H9 (cell line): ENCODE results near the gene HNRNPA3. TPM values are rescaled to one million over a fixed set of nuclear protein-coding genes. Genes with fewer than 3 reads are reported as not detected.

Experiments
- DNase-seq: peaks from one replicate; pipeline ENCODE4 v3.0.0-alpha.2; 2017
- H2AFZ ChIP-seq: one replicate; pipeline ENCODE4 v1.6.1; 2013; ENCODE audit warnings: mild to moderate bottlenecking, low read length, control low read depth, moderate library complexity
- H2AK5ac ChIP-seq: 2 replicates; pipeline ENCODE4 v1.6.1; 2013; ENCODE audit warnings: low read length, control low read depth, mixed read lengths; ENCODE audit not compliant: insufficient read length
- H2BK120ac ChIP-seq: one replicate; pipeline ENCODE4 v1.6.1; 2013; ENCODE audit warnings: low read depth, mild to moderate bottlenecking, low read length, control low read depth, inconsistent platforms; ENCODE audit not compliant: poor library complexity, severe bottlenecking
- H2BK12ac ChIP-seq: 2 replicates; pipeline ENCODE4 v1.6.1; 2013; ENCODE audit warnings: low read length, control low read depth, mixed read lengths, low read depth; ENCODE audit not compliant: insufficient read length
- H2BK15ac ChIP-seq: 2 replicates; pipeline ENCODE4 v1.6.1; 2013; ENCODE audit warnings: low read depth, low read length, control low read depth
- H2BK20ac ChIP-seq: one replicate; pipeline ENCODE4 v1.6.1; 2013; ENCODE audit warnings: low read depth, mild to moderate bottlenecking, low read length, control low read depth, inconsistent platforms; ENCODE audit not compliant: poor library complexity, severe bottlenecking
- H2BK5ac ChIP-seq: 2 replicates; pipeline ENCODE4 v1.6.1; 2013; ENCODE audit warnings: low read length, control low read depth, mixed read lengths; ENCODE audit not compliant: insufficient read length
- H3K14ac ChIP-seq: 2 replicates; pipeline ENCODE4 v1.6.1; 2013; ENCODE audit warnings: low read length, control low read depth; ENCODE audit not compliant: insufficient read depth
- H3K18ac ChIP-seq: 2 replicates; pipeline ENCODE4 v1.6.1; 2013; ENCODE audit warnings: low read depth, mild to moderate bottlenecking, mixed read lengths, low read length, control low read depth; ENCODE audit not compliant: insufficient read length
- H3K23ac ChIP-seq: 2 replicates; pipeline ENCODE4 v1.6.1; 2013; ENCODE audit warnings: low read length, control low read depth, mixed read lengths, low read depth; ENCODE audit not compliant: insufficient read length
- H3K23me2 ChIP-seq: 2 replicates; pipeline ENCODE4 v1.6.1; 2013; ENCODE audit warnings: low read depth, mild to moderate bottlenecking, mixed read lengths, low read length, control low read depth; ENCODE audit not compliant: insufficient read length, poor library complexity, severe bottlenecking
- H3K27ac ChIP-seq: 2 replicates; pipeline ENCODE4 v1.5.1; 2013; ENCODE audit warnings: low read length, control low read depth, mixed read lengths, low read depth; ENCODE audit not compliant: insufficient read length
- H3K27me3 ChIP-seq: 2 replicates; pipeline ENCODE4 v1.6.1; 2013; ENCODE audit warnings: low read length, control low read depth, inconsistent platforms; ENCODE audit not compliant: insufficient read depth
- H3K4ac ChIP-seq: 2 replicates; pipeline ENCODE4 v1.6.1; 2013; ENCODE audit warnings: low read depth, mild to moderate bottlenecking, control low read depth, inconsistent platforms, low read length, moderate library complexity
- H3K4me1 ChIP-seq: 2 replicates; pipeline ENCODE4 v1.6.1; 2013; ENCODE audit warnings: low read length, control low read depth, inconsistent platforms; ENCODE audit not compliant: insufficient read depth
- H3K4me2 ChIP-seq: 2 replicates; pipeline ENCODE4 v1.6.1; 2013; ENCODE audit warnings: low read length, control low read depth, mixed read lengths; ENCODE audit not compliant: insufficient read length, insufficient read depth
- H3K56ac ChIP-seq: 2 replicates; pipeline ENCODE4 v1.6.1; 2013; ENCODE audit warnings: low read depth, mild to moderate bottlenecking, mixed read lengths, low read length, control low read depth; ENCODE audit not compliant: insufficient read length
- H3K79me1 ChIP-seq: 2 replicates; pipeline ENCODE4 v1.6.1; 2013; ENCODE audit warnings: low read depth, mild to moderate bottlenecking, moderate library complexity, low read length, control low read depth, inconsistent platforms; ENCODE audit not compliant: insufficient read depth, poor library complexity, severe bottlenecking
- H3K79me2 ChIP-seq: 2 replicates; pipeline ENCODE4 v1.6.1; 2013; ENCODE audit warnings: low read length, control low read depth, inconsistent platforms; ENCODE audit not compliant: insufficient read depth
- H3K9ac ChIP-seq: 2 replicates; pipeline ENCODE4 v1.6.1; 2013; ENCODE audit warnings: low read length, control low read depth, mixed read lengths; ENCODE audit not compliant: insufficient read length; ENCODE audit errors: extremely low read depth
- H3K9me3 ChIP-seq: one replicate; pipeline ENCODE4 v1.6.1; 2013; ENCODE audit warnings: low read depth, low read length, inconsistent platforms; ENCODE audit not compliant: control insufficient read depth
- H3T11ph ChIP-seq: one replicate; pipeline ENCODE4 v1.6.1; 2013; ENCODE audit warnings: mild to moderate bottlenecking, low read length, control low read depth, inconsistent platforms
- H4K20me1 ChIP-seq: one replicate; pipeline ENCODE4 v1.6.1; 2013; ENCODE audit not compliant: control insufficient read depth, insufficient read length, insufficient read depth
- H4K5ac ChIP-seq: 2 replicates; pipeline ENCODE4 v1.6.1; 2013; ENCODE audit warnings: low read depth, mild to moderate bottlenecking, mixed read lengths, low read length, control low read depth; ENCODE audit not compliant: insufficient read length
- H4K8ac ChIP-seq: replicated peaks from 2 replicates; pipeline ENCODE4 v1.6.1; 2013; ENCODE audit warnings: low read length, control low read depth, mixed read lengths, low read depth; ENCODE audit not compliant: insufficient read length
- H4K91ac ChIP-seq: 2 replicates; pipeline ENCODE4 v1.6.1; 2013; ENCODE audit warnings: low read depth, mild to moderate bottlenecking, moderate library complexity, mixed read lengths, low read length, control low read depth; ENCODE audit not compliant: insufficient read length
- H3K27ac Mint-ChIP-seq, 3 experiments: 2 replicates in 2 of 3; 3 replicates in 1 of 3; pipeline ENCODE4 v1.8.0; 2020 to 2021; ENCODE audit warnings: mixed read lengths in 3 of 3, mild to moderate bottlenecking in 1 of 3, moderate library complexity in 1 of 3
- H3K27me3 Mint-ChIP-seq: 2 replicates; pipeline ENCODE4 v1.8.0; 2021; ENCODE audit warnings: low read depth, mild to moderate bottlenecking, moderate library complexity, mixed read lengths
- H3K36me3 Mint-ChIP-seq, 3 experiments: 2 replicates in 2 of 3; 3 replicates in 1 of 3; pipeline ENCODE4 v1.8.0; 2020 to 2021; ENCODE audit warnings: low read depth in 3 of 3, mixed read lengths in 3 of 3; ENCODE audit not compliant: insufficient read depth in 1 of 3
- H3K4me1 Mint-ChIP-seq, 2 experiments: 2 replicates each; pipeline ENCODE4 v1.8.0; 2020; ENCODE audit warnings: mixed read lengths in 2 of 2
- H3K4me3 Mint-ChIP-seq, 2 experiments: 2 replicates in 1 of 2; 3 replicates in 1 of 2; pipeline ENCODE4 v1.8.0; 2020 to 2021; ENCODE audit warnings: mild to moderate bottlenecking in 2 of 2, mixed read lengths in 2 of 2, moderate library complexity in 1 of 2
- H3K9me3 Mint-ChIP-seq, 2 experiments: 2 replicates in 1 of 2; 3 replicates in 1 of 2; pipeline ENCODE4 v1.8.0; 2020; ENCODE audit warnings: mild to moderate bottlenecking in 2 of 2, mixed read lengths in 2 of 2, moderate library complexity in 1 of 2
- CTCF ChIP-seq: fragments of 200-600 bp; sonication (generic); conservative IDR thresholded peaks from 3 replicates; pipeline ENCODE4 v1.8.0; 2021; ENCODE audit warnings: antibody characterized with exemption, mild to moderate bottlenecking
- WGBS: extraction: QIAGEN DNeasy Blood & Tissue Kit; methylation state at CpG from one replicate; pipeline ENCODE4 v1.1.7; 2013; ENCODE audit warnings: missing lambda C conversion rate, low lambda C conversion rate, mixed read lengths; ENCODE audit not compliant: insufficient read length; ENCODE audit errors: extremely low coverage; 5-methylcytosine and 5-hydroxymethylcytosine counted together
- total RNA-seq: library from RNA; stranded (reverse); gene quantifications from 2 replicates; pipeline ENCODE4 v1.2.1, GENCODE V29; 2021

Gene HNRNPA3
- total RNA-seq, 1 experiment from 2014 or later: 405 TPM

- no peaks in the 10 kb centered on the region for H3K27me3 Mint-ChIP-seq
- Histone ChIP-seq H2AK5ac (no peak overlapping the region), H3K9ac (no peak overlapping the region), H3K79me2 (peaks cover 43% of the 10 kb centered on the region), H3K56ac (no peak overlapping the region), H2BK15ac (no peak overlapping the region), H3K27ac (no peak overlapping the region), H4K8ac (no peak overlapping the region), H3K23me2 (no peaks in the 10 kb centered on the region), H4K20me1 (no peaks in the 10 kb centered on the region), H2BK20ac (no peak overlapping the region), H2BK12ac (no peak overlapping the region), H2BK5ac (no peak overlapping the region), H3K18ac (no peak overlapping the region), H3K14ac (no peak overlapping the region), H3K9me3 (peaks cover under 1% of the 10 kb centered on the region), H3K4me1 (peaks cover 2% of the 10 kb centered on the region; the same call in 1 of the 2 replicates), H4K5ac (no peak overlapping the region), H3K4ac (no peak overlapping the region), H3K79me1 (peaks cover 12% of the 10 kb centered on the region), H3K23ac (no peak overlapping the region), H2BK120ac (no peak overlapping the region), H2AFZ (no peak overlapping the region), H3K27me3 (no peaks in the 10 kb centered on the region), H4K91ac (no peak overlapping the region), H3T11ph (no peak overlapping the region), H3K4me2 (no peak overlapping the region)
- TF ChIP-seq CTCF: no peak
- H3K4me3 Mint-ChIP-seq: no peak overlapping the region
- H3K27ac Mint-ChIP-seq: peak overlapping the region in 2 of 3 experiments; percentile 3 to 10; a peak in 3 of 7 replicates
- no CpG with 5 or more reads among the region's 5 CpGs for WGBS
- H3K4me1 Mint-ChIP-seq: peaks cover 51 to 66% of the 10 kb centered on the region in 2 experiments
- H3K36me3 Mint-ChIP-seq: peaks cover 5 to 13% (median 9%) of the 10 kb centered on the region in 3 experiments
- peaks cover 7% of the 10 kb centered on the region in 2 experiments; a peak in 3 of 5 replicates for H3K9me3 Mint-ChIP-seq
- DNase-seq: no peak
Observed at GRCh38 chr2:177252808-177253531, 40.4 kb downstream of the HNRNPA3 start.
